Uterus (tissue), 4 donors: ENCODE measurements around the gene STH. TPM values are rescaled to one million over a fixed set of nuclear protein-coding genes. Genes with fewer than 3 reads are reported as not detected.

Source experiments
- DNase-seq, 2 donors: peaks; one replicate each; pipeline ENCODE4 v3.0.0-alpha.2; 2019 to 2020
- H3K27ac ChIP-seq, 2 donors: fragments of 200-600 bp; sonication (generic); 1 replicate in 1 of 2; 2 replicates in 1 of 2; pipeline ENCODE4 v1.5.1; 2016 to 2018
- H3K27me3 ChIP-seq, 2 donors: fragments of 200-600 bp; sonication (generic); one replicate each; pipeline ENCODE4 v1.5.1; 2018 to 2019; ENCODE audit warnings: control low read depth in 1 of 2
- H3K36me3 ChIP-seq, 2 donors: fragments of 200-600 bp; sonication (generic); one replicate each; pipeline ENCODE4 v1.5.1; 2019; ENCODE audit warnings: control low read depth in 1 of 2
- H3K4me1 ChIP-seq, 2 donors: fragments of 200-600 bp; sonication (generic); one replicate each; pipeline ENCODE4 v1.5.1; 2018 to 2019; ENCODE audit warnings: control low read depth in 1 of 2
- H3K4me3 ChIP-seq, 2 donors: fragments of 200-600 bp; sonication (generic); 1 replicate in 1 of 2; 2 replicates in 1 of 2; pipeline ENCODE4 v1.5.1; 2018 to 2019; ENCODE audit warnings: mild to moderate bottlenecking in 1 of 2
- H3K9me3 ChIP-seq, 2 donors: fragments of 200-600 bp; sonication (generic); one replicate each; pipeline ENCODE4 v1.5.1; 2019; ENCODE audit warnings: control low read depth in 1 of 2
- CTCF ChIP-seq, 4 experiments: fragments of 200-600 bp in 2 of 4; fragments of 450-650 bp in 2 of 4; sonication (generic) in 2 of 4; IDR thresholded peaks; one replicate each; pipeline ENCODE4 v1.5.1; 2016 to 2019; ENCODE audit warnings: antibody characterized with exemption in 4 of 4, mild to moderate bottlenecking in 2 of 4, moderate library complexity in 1 of 4
- POLR2A ChIP-seq, 2 donors: fragments of 450-650 bp; IDR thresholded peaks; one replicate each; pipeline ENCODE4 v1.6.1; 2016; ENCODE audit warnings: antibody characterized with exemption in 2 of 2, mild to moderate bottlenecking in 1 of 2, moderate library complexity in 1 of 2
- intact Hi-C: fragments of 100-400 bp; cut with DNase I; formaldehyde crosslinking; loops from one replicate; pipeline ENCODE4 v1.15.1; 2023; ENCODE audit warnings: low total_unique reads
- total RNA-seq, 4 donors: library from RNA; depleted of rRNA in 3 of 4; stranded (reverse); fragments of >200 nt in 3 of 4; gene quantifications; one replicate each; pipeline versions ENCODE4 v1.1.0 to v1.2.4, GENCODE V29; 2014 to 2023
- donor health status: DM: yes; HTN: yes; CAD: no.

Gene STH
- total RNA-seq, 4 donors from 2014 or later: not detected

GRCh38 chr17:46027976-46028325 is 28.9 kb downstream of the STH start:
- no peak overlapping the region for H3K27ac ChIP-seq
- no peaks in the 10 kb centered on the region for H3K9me3 ChIP-seq
- TF ChIP-seq CTCF (IDR thresholded peaks at IDR 0.05) (no peak), POLR2A (IDR thresholded peaks at IDR 0.05) (no peak)
- no peaks in the 10 kb centered on the region for H3K36me3 ChIP-seq
- intact Hi-C loops: no loop called here
- H3K27me3 ChIP-seq: no peaks in the 10 kb centered on the region
- H3K4me3 ChIP-seq: no peak overlapping the region
- H3K4me1 ChIP-seq: no peaks in the 10 kb centered on the region
- DNase-seq: no peak

DNA sequence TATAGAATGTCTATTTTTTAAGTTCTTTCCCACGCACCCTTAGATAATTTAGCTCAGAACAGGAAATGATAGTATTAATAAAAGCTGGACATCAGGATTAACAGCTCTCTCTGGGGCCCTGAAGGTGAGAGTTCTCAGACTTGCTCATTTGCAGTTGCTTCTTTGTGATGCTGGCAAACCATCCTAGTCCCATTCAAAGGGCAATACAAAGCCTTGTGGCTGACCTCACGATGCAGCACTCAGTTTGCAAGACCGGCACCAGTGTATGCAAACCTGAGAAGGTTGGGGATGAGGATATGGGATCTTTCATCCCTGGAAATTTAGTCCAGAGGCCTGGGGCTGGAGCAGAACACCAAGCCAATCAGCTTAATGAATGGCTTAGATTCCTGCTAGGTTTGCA is 29.3 kb downstream of the STH start:
- no peaks in the 10 kb centered on the region for H3K4me1 ChIP-seq
- H3K4me3 ChIP-seq: no peak overlapping the region
- no peak for TF ChIP-seq CTCF (IDR thresholded peaks at IDR 0.05)
- TF ChIP-seq POLR2A (IDR thresholded peaks at IDR 0.05): no peak
- H3K27ac ChIP-seq: no peak overlapping the region
- no peaks in the 10 kb centered on the region for H3K27me3 ChIP-seq
- no peaks in the 10 kb centered on the region for H3K9me3 ChIP-seq
- no peak for DNase-seq
- intact Hi-C loops: no loop called here
- H3K36me3 ChIP-seq: no peaks in the 10 kb centered on the region

- Histone ChIP-seq H3K4me3 (no peak overlapping the region), H3K27me3 (no peaks in the 10 kb centered on the region), H3K36me3 (no peaks in the 10 kb centered on the region), H3K9me3 (no peaks in the 10 kb centered on the region), H3K4me1 (no peaks in the 10 kb centered on the region), H3K27ac (no peak overlapping the region)
- no peak for DNase-seq
- intact Hi-C loops: no loop called here
- no peak for TF ChIP-seq CTCF (IDR thresholded peaks at IDR 0.05)
- no peak for TF ChIP-seq POLR2A (IDR thresholded peaks at IDR 0.05)
These were observed 30.0 kb downstream of the STH start for GRCh38 chr17:46028981-46029565.

DNA sequence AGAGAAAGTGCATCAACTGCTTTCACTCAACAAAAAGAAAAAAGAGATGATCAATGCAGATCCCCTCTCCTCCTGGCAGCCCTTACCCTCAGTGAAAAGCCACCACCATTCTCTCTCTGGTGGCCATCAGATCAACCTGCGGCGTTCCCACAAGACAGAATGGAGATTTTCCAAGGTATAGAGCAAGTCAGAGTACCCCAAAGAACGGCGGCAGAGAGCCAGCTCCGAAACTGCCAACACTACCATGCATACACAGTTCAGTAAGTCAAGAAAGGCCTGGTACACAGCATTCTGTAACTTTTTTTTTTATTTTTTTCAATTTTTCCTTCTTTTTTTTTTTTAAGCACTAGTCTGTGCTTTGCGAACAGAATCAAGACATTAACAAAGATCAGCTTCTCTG is 30.6 kb downstream of the STH start:
- H3K27me3 ChIP-seq: no peaks in the 10 kb centered on the region
- H3K9me3 ChIP-seq: no peaks in the 10 kb centered on the region
- no peak for DNase-seq
- no peak overlapping the region for H3K4me3 ChIP-seq
- no peak overlapping the region for H3K27ac ChIP-seq
- H3K4me1 ChIP-seq: no peaks in the 10 kb centered on the region
- no peaks in the 10 kb centered on the region for H3K36me3 ChIP-seq
- no peak for TF ChIP-seq CTCF (IDR thresholded peaks at IDR 0.05)
- TF ChIP-seq POLR2A (IDR thresholded peaks at IDR 0.05): no peak
- intact Hi-C loops: no loop called here

DNA sequence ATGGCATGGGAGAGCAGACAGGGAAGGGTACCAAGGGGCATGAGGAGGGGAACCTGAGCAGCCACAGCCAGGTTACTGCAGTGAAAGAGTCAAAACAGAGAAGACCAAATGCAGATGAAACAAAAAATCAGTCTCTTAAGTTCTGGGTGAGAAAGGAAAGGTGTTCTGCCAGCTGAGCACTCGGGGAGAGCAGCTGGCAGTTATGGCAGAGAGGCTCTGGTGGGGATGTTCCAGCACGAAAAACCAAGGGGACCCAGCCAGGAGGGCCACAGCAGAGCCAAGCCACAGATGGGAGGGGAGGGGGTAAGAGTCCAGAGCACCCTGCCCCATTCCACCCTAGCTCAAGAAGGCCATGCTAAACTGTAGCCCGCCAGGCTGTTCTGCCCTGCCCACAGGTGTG is 31.7 kb downstream of the STH start:
- H3K4me3 ChIP-seq: no peak overlapping the region
- intact Hi-C loops: no loop called here
- H3K9me3 ChIP-seq: no peaks in the 10 kb centered on the region
- no peak for DNase-seq
- TF ChIP-seq POLR2A (IDR thresholded peaks at IDR 0.05): no peak
- no peaks in the 10 kb centered on the region for H3K36me3 ChIP-seq
- H3K4me1 ChIP-seq: no peaks in the 10 kb centered on the region
- H3K27ac ChIP-seq: no peak overlapping the region
- no peaks in the 10 kb centered on the region for H3K27me3 ChIP-seq

- DNase-seq: no peak
- Histone ChIP-seq H3K27ac (no peak overlapping the region), H3K9me3 (no peaks in the 10 kb centered on the region), H3K36me3 (no peaks in the 10 kb centered on the region), H3K4me3 (no peak overlapping the region), H3K27me3 (no peaks in the 10 kb centered on the region), H3K4me1 (no peaks in the 10 kb centered on the region)
- TF ChIP-seq POLR2A (IDR thresholded peaks at IDR 0.05): no peak
- no peak for TF ChIP-seq CTCF (IDR thresholded peaks at IDR 0.05)
- intact Hi-C loops: no loop called here
These were observed 32.4 kb downstream of the STH start for GRCh38 chr17:46031440-46031839.
